Liver (tissue), 3 donors: ENCODE measurements around the gene SARDH.

ENCODE experiments used
- EGR1 ChIP-seq, 2 donors: IDR thresholded peaks; 2 replicates each; pipeline ENCODE4 v1.6.1; 2016 to 2018; ENCODE audit warnings: antibody characterized with exemption in 2 of 2, low read depth in 2 of 2
- FOXA1 ChIP-seq: IDR thresholded peaks from 2 replicates; pipeline ENCODE4 v1.6.1; 2016; ENCODE audit warnings: antibody characterized with exemption
- HNF4G ChIP-seq: IDR thresholded peaks from 2 replicates; pipeline ENCODE4 v1.6.1; 2016; ENCODE audit warnings: antibody characterized with exemption
- JUND ChIP-seq, 2 donors: IDR thresholded peaks; 2 replicates each; pipeline ENCODE4 v1.6.1; 2016; ENCODE audit warnings: antibody characterized with exemption in 2 of 2
- RAD21 ChIP-seq, 2 donors: IDR thresholded peaks; 2 replicates each; pipeline ENCODE4 v1.6.1; 2016; ENCODE audit warnings: antibody characterized with exemption in 2 of 2, mild to moderate bottlenecking in 2 of 2
- REST ChIP-seq: IDR thresholded peaks from 2 replicates; pipeline ENCODE4 v1.6.1; 2016; ENCODE audit warnings: antibody characterized with exemption, mild to moderate bottlenecking
- RXRA ChIP-seq, 2 donors: IDR thresholded peaks; 2 replicates each; pipeline ENCODE4 v1.6.1; 2017 to 2018; ENCODE audit warnings: antibody characterized with exemption in 2 of 2, mild to moderate bottlenecking in 1 of 2
- SP1 ChIP-seq: IDR thresholded peaks from 2 replicates; pipeline ENCODE4 v1.6.1; 2018; ENCODE audit warnings: antibody characterized with exemption, mild to moderate bottlenecking
- TAF1 ChIP-seq: conservative IDR thresholded peaks from 2 replicates; pipeline ENCODE4 v1.6.1; 2016; ENCODE audit warnings: antibody characterized with exemption, mild to moderate bottlenecking
- YY1 ChIP-seq: IDR thresholded peaks from 2 replicates; pipeline ENCODE4 v1.6.1; 2016; ENCODE audit warnings: antibody characterized with exemption, mild to moderate bottlenecking
- ZBTB33 ChIP-seq: IDR thresholded peaks from 2 replicates; pipeline ENCODE4 v1.6.1; 2016; ENCODE audit warnings: antibody characterized with exemption
- TF ChIP-seq, protein P1 (sequence below): fragments of 150-350 bp; IDR thresholded peaks from 2 replicates; pipeline ENCODE4 v1.5.1; 2017; ENCODE audit warnings: improper control_type of control experiment, low read depth, low read length; ENCODE audit not compliant: missing input control
- TF ChIP-seq, protein P2 (sequence below): IDR thresholded peaks from 2 replicates; pipeline ENCODE4 v1.6.1; 2016; ENCODE audit warnings: antibody characterized with exemption
- TF ChIP-seq, protein P3 (sequence below): IDR thresholded peaks from 2 replicates; pipeline ENCODE4 v1.6.1; 2016; ENCODE audit warnings: antibody characterized with exemption
- donor health status: healthy.
- donor health status: healthy.

- TF ChIP-seq, protein P1, sequence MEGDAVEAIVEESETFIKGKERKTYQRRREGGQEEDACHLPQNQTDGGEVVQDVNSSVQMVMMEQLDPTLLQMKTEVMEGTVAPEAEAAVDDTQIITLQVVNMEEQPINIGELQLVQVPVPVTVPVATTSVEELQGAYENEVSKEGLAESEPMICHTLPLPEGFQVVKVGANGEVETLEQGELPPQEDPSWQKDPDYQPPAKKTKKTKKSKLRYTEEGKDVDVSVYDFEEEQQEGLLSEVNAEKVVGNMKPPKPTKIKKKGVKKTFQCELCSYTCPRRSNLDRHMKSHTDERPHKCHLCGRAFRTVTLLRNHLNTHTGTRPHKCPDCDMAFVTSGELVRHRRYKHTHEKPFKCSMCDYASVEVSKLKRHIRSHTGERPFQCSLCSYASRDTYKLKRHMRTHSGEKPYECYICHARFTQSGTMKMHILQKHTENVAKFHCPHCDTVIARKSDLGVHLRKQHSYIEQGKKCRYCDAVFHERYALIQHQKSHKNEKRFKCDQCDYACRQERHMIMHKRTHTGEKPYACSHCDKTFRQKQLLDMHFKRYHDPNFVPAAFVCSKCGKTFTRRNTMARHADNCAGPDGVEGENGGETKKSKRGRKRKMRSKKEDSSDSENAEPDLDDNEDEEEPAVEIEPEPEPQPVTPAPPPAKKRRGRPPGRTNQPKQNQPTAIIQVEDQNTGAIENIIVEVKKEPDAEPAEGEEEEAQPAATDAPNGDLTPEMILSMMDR: no peak
- TF ChIP-seq TAF1: no peak
- no peak for TF ChIP-seq ZBTB33
- TF ChIP-seq, protein P2, sequence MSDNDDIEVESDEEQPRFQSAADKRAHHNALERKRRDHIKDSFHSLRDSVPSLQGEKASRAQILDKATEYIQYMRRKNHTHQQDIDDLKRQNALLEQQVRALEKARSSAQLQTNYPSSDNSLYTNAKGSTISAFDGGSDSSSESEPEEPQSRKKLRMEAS: no peak
- TF ChIP-seq REST: no peak
- no peak for TF ChIP-seq RXRA (IDR thresholded peaks at IDR 0.05)
- no peak for TF ChIP-seq EGR1 (IDR thresholded peaks at IDR 0.05; ENCODE audit: low read depth in 2 of 2)
- TF ChIP-seq FOXA1: no peak
- TF ChIP-seq SP1: no peak
- TF ChIP-seq, protein P3, sequence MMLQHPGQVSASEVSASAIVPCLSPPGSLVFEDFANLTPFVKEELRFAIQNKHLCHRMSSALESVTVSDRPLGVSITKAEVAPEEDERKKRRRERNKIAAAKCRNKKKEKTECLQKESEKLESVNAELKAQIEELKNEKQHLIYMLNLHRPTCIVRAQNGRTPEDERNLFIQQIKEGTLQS: no peak
- no peak for TF ChIP-seq RAD21 (IDR thresholded peaks at IDR 0.05)
- TF ChIP-seq JUND (IDR thresholded peaks at IDR 0.05): no peak
- TF ChIP-seq YY1: no peak
- TF ChIP-seq HNF4G: no peak
These were observed 43.5 kb downstream of the SARDH start for GRCh38 chr9:133694686-133695085.
